Activated T-cell treated with anti-CD3 and anti-CD28 coated beads for 48 hours (primary cell): ENCODE results near the gene NABP2.
"Not testable (repeated sequence)": the region's sequence is repeated elsewhere in the genome, so short reads cannot be mapped to it uniquely, and the experiment has no call there.

Experiments used
- DNase-seq: peaks from one replicate; pipeline ENCODE4 v3.0.0-alpha.2; 2020; ENCODE audit warnings: low read depth

NABP2 gene

GRCh38 chr12:56247923-56248322 is 23.8 kb downstream of the NABP2 start:
- no peak for DNase-seq

- DNase-seq: no peak
Measured at GRCh38 chr12:56248711-56249110, 24.6 kb downstream of the NABP2 start.

GRCh38 chr12:56252649-56253048 is 28.5 kb downstream of the NABP2 start:
- DNase-seq: no peak

- no peak for DNase-seq
Measured at GRCh38 chr12:56253091-56253490, 28.9 kb downstream of the NABP2 start.

- DNase-seq: no peak
Measured at GRCh38 chr12:56255671-56256070, 31.5 kb downstream of the NABP2 start.

- no peak for DNase-seq
Measured at GRCh38 chr12:56256326-56256960, 32.3 kb downstream of the NABP2 start.

GRCh38 chr12:56257071-56257470 is 32.9 kb downstream of the NABP2 start:
- no peak for DNase-seq

- no peak for DNase-seq
Measured at GRCh38 chr12:56257491-56258067, 33.4 kb downstream of the NABP2 start.

- peak; percentile 83 for DNase-seq
Measured at GRCh38 chr12:56258068-56258819, 34.1 kb downstream of the NABP2 start, which contains the start of gene ANKRD52. ANKRD52 (minus strand) TSS chr12:56258384; CDS start chr12:56258269, 115 bp downstream.

- DNase-seq: no peak
Measured at GRCh38 chr12:56258820-56259183, 34.7 kb downstream of the NABP2 start.

- no peak for DNase-seq
Measured at GRCh38 chr12:56260380-56260779, 36.2 kb downstream of the NABP2 start.

GRCh38 chr12:56260921-56261320 is 36.8 kb downstream of the NABP2 start:
- DNase-seq: no peak

- DNase-seq: no peak
Measured at GRCh38 chr12:56261503-56262232, 37.5 kb downstream of the NABP2 start.

GRCh38 chr12:56262955-56263354 is 38.8 kb downstream of the NABP2 start:
- DNase-seq: peak; percentile 12

- DNase-seq: not testable (repeated sequence)
Measured at GRCh38 chr12:56266068-56266692, 42.0 kb downstream of the NABP2 start.

- DNase-seq: peak; percentile 82
Measured at GRCh38 chr12:56266693-56267442, 42.7 kb downstream of the NABP2 start, which contains the start of gene COQ10A. COQ10A (plus strand) TSS chr12:56266942; CDS start chr12:56267119, 177 bp downstream.

- DNase-seq: no peak
Measured at GRCh38 chr12:56267443-56268071, 43.4 kb downstream of the NABP2 start.

GRCh38 chr12:56271031-56271430 is 46.9 kb downstream of the NABP2 start:
- no peak for DNase-seq

GRCh38 chr12:56272468-56272867 is 48.3 kb downstream of the NABP2 start:
- not testable (repeated sequence) for DNase-seq

GRCh38 chr12:56274299-56274698 is 50.2 kb downstream of the NABP2 start:
- DNase-seq: no peak

GRCh38 chr12:56278905-56279304 is 54.8 kb downstream of the NABP2 start:
- DNase-seq: no peak
